CD4-positive, alpha-beta T cell (primary cell): ENCODE results near the gene LTB4R2. TPM values are rescaled to one million over a fixed set of nuclear protein-coding genes. Genes with fewer than 3 reads are reported as not detected.

Experiments
- ATAC-seq: fragments of 200-7000 bp; cut with Tn5 transposase; one replicate; pipeline ENCODE4 v1.10.0; 2022; ENCODE audit warnings: mild to moderate bottlenecking; ENCODE audit not compliant: poor library complexity
- CTCF ChIA-PET: fragments of 350-600 bp; sonication (Branson Sonifier 250); formaldehyde crosslinking; loops from one replicate; lab custom pipeline; 2021; ENCODE audit warnings: antibody characterized with exemption, inconsistent platforms; lab: Charles Lee
- POLR2A ChIA-PET: fragments of 350-600 bp; sonication (Branson Sonifier 250); formaldehyde crosslinking; loops from one replicate; lab custom pipeline; 2021; ENCODE audit warnings: antibody characterized with exemption, inconsistent platforms; lab: Charles Lee
- DNase-seq, 14 experiments: peaks; one replicate each; pipeline ENCODE4 v3.0.0-alpha.2; 2013 to 2020; ENCODE audit warnings: mixed read lengths in 2 of 14
- H3K27ac ChIP-seq, 2 donors: one replicate each; pipeline versions ENCODE4 v1.5.1 to v1.7.0; 2013; ENCODE audit warnings: low read length in 2 of 2, low read depth in 1 of 2, mild to moderate bottlenecking in 1 of 2
- H3K27me3 ChIP-seq, 2 experiments: 1 replicate in 1 of 2; 2 replicates in 1 of 2; pipeline versions ENCODE4 v1.6.1 to v1.7.0; 2013; ENCODE audit warnings: low read length in 2 of 2, control low read depth in 1 of 2, mild to moderate bottlenecking in 1 of 2, moderate library complexity in 1 of 2; ENCODE audit not compliant: insufficient read depth in 2 of 2, control insufficient read depth in 1 of 2
- H3K36me3 ChIP-seq: one replicate; pipeline ENCODE4 v1.6.1; 2013; ENCODE audit warnings: low read length, control low read depth; ENCODE audit not compliant: insufficient read depth
- H3K4me1 ChIP-seq: one replicate; pipeline ENCODE4 v1.6.1; 2013; ENCODE audit warnings: low read length, control low read depth; ENCODE audit not compliant: insufficient read depth
- H3K4me3 ChIP-seq: one replicate; pipeline ENCODE4 v1.5.1; 2013; ENCODE audit warnings: mild to moderate bottlenecking, low read length, moderate library complexity
- H3K9me3 ChIP-seq, 2 experiments: 1 replicate in 1 of 2; 2 replicates in 1 of 2; pipeline versions ENCODE4 v1.6.1 to v1.7.0; 2013; ENCODE audit warnings: low read length in 2 of 2, mild to moderate bottlenecking in 2 of 2, control low read depth in 1 of 2, moderate library complexity in 1 of 2; ENCODE audit not compliant: control insufficient read depth in 1 of 2, insufficient read depth in 1 of 2
- H3K27ac Mint-ChIP-seq: one replicate; pipeline ENCODE4 v1.8.0; 2020; ENCODE audit warnings: mixed read lengths
- H3K27me3 Mint-ChIP-seq: one replicate; pipeline ENCODE4 v1.8.0; 2021; ENCODE audit warnings: mixed read lengths
- H3K36me3 Mint-ChIP-seq: one replicate; pipeline ENCODE4 v1.8.0; 2021; ENCODE audit warnings: low read depth, mixed read lengths
- H3K4me1 Mint-ChIP-seq: one replicate; pipeline ENCODE4 v1.8.0; 2021; ENCODE audit warnings: low read depth, mixed read lengths
- H3K4me3 Mint-ChIP-seq: one replicate; pipeline ENCODE4 v1.8.0; 2020; ENCODE audit warnings: mild to moderate bottlenecking, mixed read lengths
- H3K9me3 Mint-ChIP-seq: one replicate; pipeline ENCODE4 v1.8.0; 2020; ENCODE audit warnings: mixed read lengths
- intact Hi-C, 2 experiments: fragments of 100-400 bp; cut with DNase I in 1 of 2; cut with micrococcal nuclease in 1 of 2; formaldehyde crosslinking; loops; one replicate each; pipeline versions ENCODE4 v1.15.1 to v1.9.0; 2023 to 2025; cut with DNase I, micrococcal nuclease
- total RNA-seq, 174 experiments: library from RNA in 2 of 174; stranded (reverse) in 2 of 174; gene quantifications; one replicate each; pipeline ENCODE4 v1.2.3 and lab custom pipeline; 2021 to 2026
- TF ChIP-seq, protein P1 (sequence below): fragments of 200-600 bp; IDR thresholded peaks from one replicate; pipeline ENCODE4 v1.8.0; 2022; ENCODE audit warnings: antibody characterized with exemption, mild to moderate bottlenecking

LTB4R2 gene
- total RNA-seq, 2 experiments from 2014 or later, result 16.4 to 18.2 TPM

DNA sequence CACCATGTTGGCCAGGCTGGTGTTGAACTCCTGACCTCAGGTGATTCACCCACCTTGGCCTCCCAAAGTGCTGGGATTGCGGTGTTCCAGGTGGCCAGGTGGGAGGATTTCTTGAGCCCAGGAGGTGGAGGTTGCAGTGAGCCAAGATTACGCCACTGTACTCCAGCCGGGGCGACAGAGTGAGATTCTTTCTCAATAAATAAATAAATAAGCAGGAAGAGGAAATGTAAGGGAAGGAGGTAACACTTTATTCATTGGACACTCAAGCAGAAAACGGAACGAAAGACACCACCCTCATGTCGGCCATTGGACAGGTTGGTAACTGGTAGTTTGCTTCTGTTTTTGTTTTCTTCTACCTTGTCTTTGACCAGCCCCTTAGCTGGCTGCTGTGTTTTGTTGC lies 45.1 kb downstream of the LTB4R2 start:
- no peaks in the 10 kb centered on the region for H3K36me3 ChIP-seq
- no peak overlapping the region for H3K27ac ChIP-seq
- ChIA-PET POLR2A (no interaction called here), CTCF (interaction anchor here (1.1 kb wide), 1 partner anchor 12 kb away, joined by 3 read pairs; no protein-coding TSS in a partner anchor)
- H3K4me1 ChIP-seq, result no peaks in the 10 kb centered on the region
- H3K4me3 ChIP-seq, result no peak overlapping the region
- TF ChIP-seq, protein P1, sequence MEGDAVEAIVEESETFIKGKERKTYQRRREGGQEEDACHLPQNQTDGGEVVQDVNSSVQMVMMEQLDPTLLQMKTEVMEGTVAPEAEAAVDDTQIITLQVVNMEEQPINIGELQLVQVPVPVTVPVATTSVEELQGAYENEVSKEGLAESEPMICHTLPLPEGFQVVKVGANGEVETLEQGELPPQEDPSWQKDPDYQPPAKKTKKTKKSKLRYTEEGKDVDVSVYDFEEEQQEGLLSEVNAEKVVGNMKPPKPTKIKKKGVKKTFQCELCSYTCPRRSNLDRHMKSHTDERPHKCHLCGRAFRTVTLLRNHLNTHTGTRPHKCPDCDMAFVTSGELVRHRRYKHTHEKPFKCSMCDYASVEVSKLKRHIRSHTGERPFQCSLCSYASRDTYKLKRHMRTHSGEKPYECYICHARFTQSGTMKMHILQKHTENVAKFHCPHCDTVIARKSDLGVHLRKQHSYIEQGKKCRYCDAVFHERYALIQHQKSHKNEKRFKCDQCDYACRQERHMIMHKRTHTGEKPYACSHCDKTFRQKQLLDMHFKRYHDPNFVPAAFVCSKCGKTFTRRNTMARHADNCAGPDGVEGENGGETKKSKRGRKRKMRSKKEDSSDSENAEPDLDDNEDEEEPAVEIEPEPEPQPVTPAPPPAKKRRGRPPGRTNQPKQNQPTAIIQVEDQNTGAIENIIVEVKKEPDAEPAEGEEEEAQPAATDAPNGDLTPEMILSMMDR, result no peak
- Mint-ChIP-seq H3K27ac (no peak overlapping the region), H3K4me3 (no peak overlapping the region), H3K4me1 (no peaks in the 10 kb centered on the region), H3K36me3 (no peaks in the 10 kb centered on the region), H3K27me3 (peaks cover 55% of the 10 kb centered on the region), H3K9me3 (no peaks in the 10 kb centered on the region)
- peaks cover 20 to 29% of the 10 kb centered on the region in 2 experiments for H3K27me3 ChIP-seq
- intact Hi-C loops, result no loop called here
- H3K9me3 ChIP-seq, result peaks cover 0 to 2% of the 10 kb centered on the region in 2 experiments
- ATAC-seq (no peak), DNase-seq (no peak)

DNA sequence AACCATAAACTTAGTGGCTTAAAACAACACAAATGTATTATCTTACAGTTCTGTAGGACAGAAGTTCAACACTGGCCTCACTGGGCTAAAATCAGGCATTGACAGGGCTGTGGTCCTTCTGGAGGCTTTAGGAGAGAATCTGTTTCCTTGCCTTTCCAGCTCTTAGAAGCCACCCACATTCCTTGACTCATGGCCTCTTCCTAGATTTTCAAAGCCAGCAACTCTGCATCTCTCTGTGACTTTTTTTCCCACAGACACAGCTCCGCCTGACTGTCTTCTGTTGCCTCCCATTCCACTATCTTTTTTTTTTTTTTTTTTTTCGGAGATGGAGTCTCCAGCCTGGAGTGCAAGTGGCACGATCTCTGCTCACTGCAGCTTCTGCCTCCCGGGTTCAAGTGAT lies 46.3 kb downstream of the LTB4R2 start:
- DNase-seq, result no peak
- peaks cover 50% of the 10 kb centered on the region for H3K27me3 Mint-ChIP-seq
- CTCF ChIA-PET, result no interaction called here

DNA sequence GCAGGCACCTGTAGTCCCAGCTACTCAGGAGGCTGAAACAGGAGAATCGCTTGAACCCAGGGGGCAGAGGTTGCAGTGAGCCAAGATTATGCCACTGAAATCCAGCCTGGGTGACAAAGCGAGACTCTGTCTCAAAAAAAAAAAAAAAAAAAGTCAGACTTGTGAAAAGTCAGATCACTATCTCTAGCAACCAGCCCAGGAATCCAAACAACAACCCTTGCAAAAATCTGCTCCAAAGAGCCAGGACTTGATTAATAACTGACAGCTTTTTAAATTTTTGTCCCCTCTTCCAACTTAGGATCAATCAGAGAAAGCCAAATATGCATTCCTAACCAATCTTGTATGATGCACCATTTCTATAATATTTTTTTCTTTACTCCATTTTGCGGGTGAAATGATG lies 50.3 kb downstream of the LTB4R2 start:
- Mint-ChIP-seq H3K36me3 (no peaks in the 10 kb centered on the region), H3K4me3 (no peak overlapping the region), H3K27ac (no peak overlapping the region), H3K27me3 (peaks cover 47% of the 10 kb centered on the region), H3K4me1 (peaks cover 2% of the 10 kb centered on the region), H3K9me3 (no peaks in the 10 kb centered on the region)
- TF ChIP-seq, protein P1, result no peak
- Histone ChIP-seq H3K27me3 (peaks cover 20 to 25% of the 10 kb centered on the region in 2 experiments), H3K4me1 (no peaks in the 10 kb centered on the region), H3K9me3 (peaks cover 0 to 5% of the 10 kb centered on the region in 2 experiments), H3K4me3 (no peak overlapping the region), H3K27ac (no peak overlapping the region), H3K36me3 (no peaks in the 10 kb centered on the region)
- DNase-seq, result no peak
- no peak for ATAC-seq
- ChIA-PET CTCF (interaction anchor here (2.7 kb wide), 1 partner anchor 27 kb away, joined by 7 read pairs; no protein-coding TSS in a partner anchor), POLR2A (no interaction called here)
- intact Hi-C loops, result no loop called here

More for the DNA sequence above, 46.3 kb downstream of the LTB4R2 start:
- Mint-ChIP-seq H3K4me3 (no peak overlapping the region), H3K9me3 (no peaks in the 10 kb centered on the region), H3K4me1 (no peaks in the 10 kb centered on the region), H3K27ac (no peak overlapping the region), H3K36me3 (no peaks in the 10 kb centered on the region)
- H3K9me3 ChIP-seq, result peaks cover 0 to 5% of the 10 kb centered on the region in 2 experiments
- no peak for ATAC-seq
- no peak overlapping the region for H3K4me3 ChIP-seq
- peaks cover 28 to 29% of the 10 kb centered on the region in 2 experiments for H3K27me3 ChIP-seq
- no peaks in the 10 kb centered on the region for H3K36me3 ChIP-seq
- no peaks in the 10 kb centered on the region for H3K4me1 ChIP-seq
- intact Hi-C loops, result no loop called here
- no peak overlapping the region for H3K27ac ChIP-seq
- TF ChIP-seq, protein P1, result no peak
- POLR2A ChIA-PET, result no interaction called here
